COR-L47 (cell line): ENCODE data around the gene ATRN.
"Not testable (repeated sequence)": the region's sequence is repeated elsewhere in the genome, so short reads cannot be mapped to it uniquely, and the experiment has no call there.

Experiments
- DNase-seq: peaks from one replicate; lab custom pipeline; 2025; lab: John Stamatoyannopoulos, UW

Gene ATRN

GRCh38 chr20:3515379-3516170 is 44.8 kb downstream of the ATRN start:
- DNase-seq: no peak

GRCh38 chr20:3521852-3522740 is 51.3 kb downstream of the ATRN start:
- no peak for DNase-seq

GRCh38 chr20:3524696-3525095 is 53.9 kb downstream of the ATRN start:
- DNase-seq: not testable (repeated sequence)

- DNase-seq: no peak
Observed at GRCh38 chr20:3532089-3532615, 61.3 kb downstream of the ATRN start.

- not testable (repeated sequence) for DNase-seq
Observed at GRCh38 chr20:3537733-3538132, 66.9 kb downstream of the ATRN start.

- no peak for DNase-seq
Observed at GRCh38 chr20:3539311-3540107, 68.7 kb downstream of the ATRN start.

GRCh38 chr20:3541887-3542721 is 71.3 kb downstream of the ATRN start:
- no peak for DNase-seq

GRCh38 chr20:3543901-3544507 is 73.2 kb downstream of the ATRN start:
- DNase-seq: no peak

- no peak for DNase-seq
Observed at GRCh38 chr20:3545401-3545925, 74.6 kb downstream of the ATRN start.

- DNase-seq: no peak
Observed at GRCh38 chr20:3547906-3548305, 77.1 kb downstream of the ATRN start.

GRCh38 chr20:3550837-3551236 is 80.0 kb downstream of the ATRN start:
- no peak for DNase-seq

- DNase-seq: no peak
Observed at GRCh38 chr20:3551681-3552434, 81.0 kb downstream of the ATRN start.

GRCh38 chr20:3553663-3554062 is 82.8 kb downstream of the ATRN start:
- DNase-seq: no peak

- no peak for DNase-seq
Observed at GRCh38 chr20:3557237-3557785, 86.5 kb downstream of the ATRN start.

GRCh38 chr20:3559231-3559630 is 88.4 kb downstream of the ATRN start:
- DNase-seq: no peak

- no peak for DNase-seq
Observed at GRCh38 chr20:3559637-3560036, 88.8 kb downstream of the ATRN start.

GRCh38 chr20:3560162-3560561 is 89.3 kb downstream of the ATRN start:
- DNase-seq: no peak

- DNase-seq: no peak
Observed at GRCh38 chr20:3560578-3560977, 89.8 kb downstream of the ATRN start.

- no peak for DNase-seq
Observed at GRCh38 chr20:3563133-3563532, 92.3 kb downstream of the ATRN start.
